H1 (cell line): Measurements from ENCODE around the gene TSPAN16. TPM values are rescaled to one million over a fixed set of nuclear protein-coding genes. Genes with fewer than 3 reads are reported as not detected.

ENCODE experiments used
- CTCF ChIA-PET: fragments of 300-600 bp; sonication (Branson Sonifier 250); formaldehyde crosslinking; loops from one replicate; lab custom pipeline; 2021; ENCODE audit not compliant: partially characterized antibody; lab: Charles Lee
- POLR2A ChIA-PET: fragments of 300-600 bp; sonication (Branson Sonifier 250); formaldehyde crosslinking; loops from one replicate; lab custom pipeline; 2021; ENCODE audit warnings: inconsistent platforms; ENCODE audit not compliant: partially characterized antibody; lab: Charles Lee
- DNase-seq, 2 experiments: peaks; one replicate each; pipeline versions ENCODE4 v3.0.0 to v3.0.0-alpha.2; 2010 to 2022; ENCODE audit warnings: low spot score in 2 of 2, low read depth in 1 of 2, mixed read lengths in 1 of 2
- FAIRE-seq: peaks from 2 replicates; lab custom pipeline; 2011; peaks lifted over from hg19 to GRCh38; lab: Jason Lieb, UNC
- H2AFZ ChIP-seq: 2 replicates; pipeline ENCODE4 v1.8.1; 2012; ENCODE audit warnings: low read length, inconsistent platforms
- H2AK5ac ChIP-seq: 2 replicates; pipeline ENCODE4 v1.6.1; 2013; ENCODE audit warnings: low read depth, low read length
- H2BK120ac ChIP-seq: replicated peaks from 2 replicates; pipeline ENCODE3; 2013; ENCODE audit warnings: low read depth, low read length, inconsistent platforms
- H2BK12ac ChIP-seq: 2 replicates; pipeline ENCODE4 v1.6.1; 2013; ENCODE audit warnings: low read depth, low read length
- H2BK15ac ChIP-seq: 2 replicates; pipeline ENCODE4 v1.6.1; 2013; ENCODE audit warnings: low read length
- H2BK20ac ChIP-seq: 2 replicates; pipeline ENCODE4 v1.6.1; 2013; ENCODE audit warnings: low read length
- H2BK5ac ChIP-seq: 2 replicates; pipeline ENCODE4 v1.6.1; 2013; ENCODE audit warnings: low read depth, low read length
- H3K14ac ChIP-seq: 2 replicates; pipeline ENCODE4 v1.6.1; 2013; ENCODE audit warnings: inconsistent platforms; ENCODE audit not compliant: insufficient read length
- H3K18ac ChIP-seq: 2 replicates; pipeline ENCODE4 v1.6.1; 2013; ENCODE audit warnings: low read length; ENCODE audit errors: extremely low read depth
- H3K23ac ChIP-seq: 2 replicates; pipeline ENCODE4 v1.6.1; 2013; ENCODE audit warnings: inconsistent platforms; ENCODE audit not compliant: insufficient read length
- H3K23me2 ChIP-seq: 2 replicates; pipeline ENCODE4 v1.6.1; 2013; ENCODE audit warnings: low read depth, low read length
- H3K27ac ChIP-seq: 2 replicates; pipeline ENCODE4 v1.6.1; 2011; ENCODE audit warnings: low read depth, low read length, inconsistent platforms
- H3K27me3 ChIP-seq, 4 experiments: replicated peaks in 1 of 4; 1 replicate in 1 of 4; 2 replicates in 3 of 4; pipeline versions ENCODE4 v1.6.1 to v1.8.1; 2011 to 2013; ENCODE audit warnings: low read length in 3 of 4, mild to moderate bottlenecking in 3 of 4, inconsistent platforms in 2 of 4, mixed read lengths in 2 of 4, moderate library complexity in 1 of 4; ENCODE audit not compliant: control insufficient read depth in 3 of 4, insufficient read depth in 3 of 4; ENCODE audit errors: extremely low read depth in 1 of 4
- H3K36me3 ChIP-seq, 4 experiments: 2 replicates each; pipeline versions ENCODE4 v1.6.1 to v1.8.1; 2011 to 2013; ENCODE audit warnings: mild to moderate bottlenecking in 4 of 4, low read length in 3 of 4, moderate library complexity in 2 of 4, control low read depth in 1 of 4, inconsistent platforms in 1 of 4; ENCODE audit not compliant: insufficient read depth in 4 of 4, control insufficient read depth in 2 of 4
- H3K4ac ChIP-seq: replicated peaks from 2 replicates; pipeline ENCODE3; 2013; ENCODE audit warnings: low read length, low read depth, mixed read lengths, inconsistent platforms; ENCODE audit not compliant: insufficient read length
- H3K4me1 ChIP-seq, 4 experiments: replicated peaks in 1 of 4; 1 replicate in 1 of 4; 2 replicates in 3 of 4; pipeline versions ENCODE4 v1.6.1 to v1.8.1; 2011 to 2013; ENCODE audit warnings: low read length in 3 of 4, inconsistent platforms in 2 of 4, mixed read lengths in 1 of 4; ENCODE audit not compliant: insufficient read depth in 4 of 4, control insufficient read depth in 3 of 4
- H3K4me2 ChIP-seq, 2 experiments: 2 replicates each; pipeline versions ENCODE4 v1.6.1 to v1.8.1; 2011 to 2013; ENCODE audit warnings: low read depth in 2 of 2, low read length in 2 of 2, control low read depth in 1 of 2, inconsistent platforms in 1 of 2, mild to moderate bottlenecking in 1 of 2; ENCODE audit not compliant: insufficient read depth in 1 of 2
- H3K4me3 ChIP-seq, 4 experiments: fragments of 200-600, 300-600 bp in 1 of 4; sonication (generic), shearing (Covaris generic), sonication (Bioruptor Twin) in 1 of 4; 2 replicates each; pipeline versions ENCODE4 v1.5.1 to v1.8.1; 2011 to 2016; ENCODE audit warnings: low read length in 4 of 4, low read depth in 3 of 4, control low read depth in 2 of 4, inconsistent platforms in 2 of 4, mild to moderate bottlenecking in 2 of 4, mixed read lengths in 1 of 4, moderate library complexity in 1 of 4; ENCODE audit not compliant: insufficient read depth in 2 of 4; ENCODE audit errors: extremely low read depth in 1 of 4
- H3K56ac ChIP-seq: replicated peaks from 2 replicates; pipeline ENCODE3; 2013; ENCODE audit warnings: low read depth, mild to moderate bottlenecking, mixed read lengths, low read length, inconsistent platforms; ENCODE audit not compliant: insufficient read length
- H3K79me1 ChIP-seq: 2 replicates; pipeline ENCODE4 v1.6.1; 2013; ENCODE audit warnings: low read depth, low read length, control low read depth
- H3K79me2 ChIP-seq, 2 experiments: 2 replicates each; pipeline versions ENCODE4 v1.6.1 to v1.8.1; 2012 to 2013; ENCODE audit warnings: low read length in 2 of 2, mild to moderate bottlenecking in 2 of 2, inconsistent platforms in 1 of 2; ENCODE audit not compliant: insufficient read depth in 2 of 2, control insufficient read depth in 1 of 2
- H3K9ac ChIP-seq, 4 experiments: replicated peaks in 1 of 4; 1 replicate in 1 of 4; 2 replicates in 3 of 4; pipeline versions ENCODE4 v1.6.1 to v1.8.1; 2011 to 2013; ENCODE audit warnings: low read depth in 3 of 4, low read length in 3 of 4, control low read depth in 2 of 4, mild to moderate bottlenecking in 2 of 4, moderate library complexity in 2 of 4, inconsistent platforms in 1 of 4; ENCODE audit errors: extremely low read depth in 1 of 4
- H3K9me3 ChIP-seq, 2 experiments: 2 replicates each; pipeline versions ENCODE4 v1.6.1 to v1.8.1; 2012 to 2013; ENCODE audit warnings: mild to moderate bottlenecking in 2 of 2, moderate library complexity in 2 of 2, control low read depth in 1 of 2, inconsistent platforms in 1 of 2, low read depth in 1 of 2, low read length in 1 of 2, mixed read lengths in 1 of 2; ENCODE audit not compliant: insufficient read depth in 2 of 2
- H4K20me1 ChIP-seq, 2 experiments: replicated peaks in 1 of 2; 2 replicates each; pipeline versions ENCODE3 to v1.8.1; 2011 to 2013; ENCODE audit warnings: inconsistent platforms in 2 of 2, low read length in 2 of 2, mild to moderate bottlenecking in 1 of 2; ENCODE audit not compliant: insufficient read depth in 2 of 2, control insufficient read depth in 1 of 2
- H4K5ac ChIP-seq: 2 replicates; pipeline ENCODE4 v1.6.1; 2013; ENCODE audit warnings: low read length, low read depth, mixed read lengths, inconsistent platforms; ENCODE audit not compliant: insufficient read length
- H4K8ac ChIP-seq: 2 replicates; pipeline ENCODE4 v1.8.0; 2013; ENCODE audit warnings: mild to moderate bottlenecking, moderate library complexity, low read length, inconsistent platforms; ENCODE audit not compliant: insufficient read depth; ENCODE audit errors: extremely low read depth
- H4K91ac ChIP-seq: replicated peaks from 2 replicates; pipeline ENCODE3; 2013; ENCODE audit warnings: low read length, mixed read lengths, inconsistent platforms; ENCODE audit not compliant: insufficient read length
- RXRA ChIP-seq: IDR thresholded peaks from 2 replicates; pipeline ENCODE4 v1.6.1; 2011; ENCODE audit warnings: low read depth, mild to moderate bottlenecking, low read length, moderate library complexity; ENCODE audit not compliant: insufficient read depth
- SIX5 ChIP-seq: IDR thresholded peaks from 2 replicates; pipeline ENCODE4 v1.6.1; 2011; ENCODE audit warnings: mild to moderate bottlenecking, low read depth, low read length
- YY1 ChIP-seq: IDR thresholded peaks from 2 replicates; pipeline ENCODE4 v1.6.1; 2011; ENCODE audit warnings: low read depth, mild to moderate bottlenecking, low read length
- WGBS, 2 experiments: shearing (Covaris generic) in 1 of 2; methylation state at CpG; one replicate each; pipeline versions ENCODE4 v1.1.6 to v1.1.7; 2013 to 2015; ENCODE audit warnings: low lambda C conversion rate in 2 of 2, mixed read lengths in 2 of 2, inconsistent platforms in 1 of 2, low coverage in 1 of 2, missing lambda C conversion rate in 1 of 2; ENCODE audit not compliant: insufficient replicate concordance in 2 of 2, insufficient coverage in 1 of 2, insufficient read length in 1 of 2; ENCODE audit errors: extremely low coverage in 1 of 2, missing lambda C conversion rate in 1 of 2; 5-methylcytosine and 5-hydroxymethylcytosine counted together
- polyA plus RNA-seq, 7 experiments: library from polyadenylated mRNA; depleted of rRNA in 3 of 7; stranded (reverse) in 5 of 7; unstranded in 2 of 7; fragments of >200 nt in 5 of 7; fragments of 200-250 nt in 2 of 7; gene quantifications; 1 replicate in 5 of 7; 2 replicates in 1 of 7; 4 replicates in 1 of 7; pipeline versions ENCODE4 v1.2.1 to v1.2.3, GENCODE V29; 2011 to 2013; ENCODE audit warnings: missing spikeins in 2 of 7, mixed read lengths in 2 of 7
- total RNA-seq: library from RNA; stranded (reverse); fragmentation: NEBNext Ultra II Directional; extraction: Animal tissue kit (Norgen Biotek cat#: 25700); gene quantifications from 2 replicates; pipeline ENCODE4 v1.2.1, GENCODE V29; 2021

TSPAN16 gene
- total and polyA plus RNA-seq, 2 of the 8 experiments (the other 6 are each of a cell fraction or from before 2014, with no cell fraction given) = not detected

DNA sequence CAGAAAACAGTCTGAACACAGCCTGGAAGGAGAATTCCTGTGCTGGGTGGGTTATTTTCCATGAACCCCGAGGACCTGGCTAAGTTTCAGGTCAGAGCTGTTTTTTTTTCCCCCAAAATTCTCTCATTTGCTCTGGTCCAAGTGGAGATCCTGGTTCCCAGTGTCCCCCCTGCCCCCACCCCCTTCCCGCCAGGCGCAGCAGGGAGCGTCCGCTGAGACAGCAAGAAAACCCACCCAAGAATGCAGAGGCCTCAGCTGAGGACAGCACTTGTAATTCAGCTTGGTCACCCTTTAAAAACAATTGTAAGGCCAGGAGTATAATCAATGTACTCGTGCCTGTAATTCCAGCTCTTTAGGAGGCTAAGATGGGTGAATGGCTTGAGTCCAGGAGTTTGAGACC is 11.4 kb upstream of the TSPAN16 start:
- H3K14ac ChIP-seq = no peak overlapping the region
- DNase-seq (no peak), FAIRE-seq (no peak)
- H2AK5ac ChIP-seq = no peak overlapping the region
- 84% methylated on average over 6 of the region's 6 CpGs; no CpG with 5 or more reads in 1 of the 2 experiments for WGBS, 2 experiments
- no peaks in the 10 kb centered on the region for H4K20me1 ChIP-seq
- H4K5ac ChIP-seq = no peak overlapping the region
- no peak overlapping the region for H3K27ac ChIP-seq
- H3K18ac ChIP-seq = no peak overlapping the region
- no peak overlapping the region for H3K4me2 ChIP-seq
- H2BK5ac ChIP-seq = no peak overlapping the region
- H3K27me3 ChIP-seq = no peaks in the 10 kb centered on the region
- no peak overlapping the region for H3K9ac ChIP-seq
- no peak overlapping the region for H2BK12ac ChIP-seq
- no peaks in the 10 kb centered on the region for H3K36me3 ChIP-seq
- no peaks in the 10 kb centered on the region; the same call in 1 of the 2 replicates for H3K23me2 ChIP-seq
- no peaks in the 10 kb centered on the region for H3K4me1 ChIP-seq
- no peak overlapping the region for H3K4ac ChIP-seq
- H2BK120ac ChIP-seq = no peak overlapping the region
- H3K56ac ChIP-seq = no peak overlapping the region
- H3K4me3 ChIP-seq = no peak overlapping the region
- H3K9me3 ChIP-seq = no peaks in the 10 kb centered on the region
- no peak overlapping the region for H2AFZ ChIP-seq
- CTCF ChIA-PET = interaction anchor here (0.6 to 1.0 kb wide), 3 partner anchors 10 to 26 kb away, joined by 3 to 4 read pairs (median 3); no protein-coding TSS in a partner anchor
- no peaks in the 10 kb centered on the region for H3K79me1 ChIP-seq
- POLR2A ChIA-PET = interaction anchor here (0.7 kb wide), 1 partner anchor 91 kb away, joined by 3 read pairs; no protein-coding TSS in a partner anchor
- no peak overlapping the region for H3K23ac ChIP-seq
- no peaks in the 10 kb centered on the region for H3K79me2 ChIP-seq
- H4K8ac ChIP-seq = no peak overlapping the region
- no peak overlapping the region for H2BK15ac ChIP-seq
- no peak overlapping the region for H2BK20ac ChIP-seq
- peak overlapping the region; percentile 30 for H4K91ac ChIP-seq
- TF ChIP-seq SIX5 = no peak
- no peak for TF ChIP-seq RXRA
- no peak for TF ChIP-seq YY1
